PC-3 (cell line): ENCODE data around the gene LTF.

Source experiments
- EZH2 ChIP-seq: fragments of 300-600 bp; sonication (generic); IDR thresholded peaks from one replicate; pipeline ENCODE4 v1.6.1; 2017; ENCODE audit warnings: antibody characterized with exemption, mild to moderate bottlenecking, low read length; ENCODE audit not compliant: unreplicated experiment
- EZH2phosphoT487 ChIP-seq: fragments of 300-600 bp; sonication (generic); IDR thresholded peaks from 2 replicates; pipeline ENCODE4 v1.6.1; 2018; ENCODE audit warnings: mild to moderate bottlenecking, antibody characterized with exemption, low read length, borderline replicate concordance
- TF ChIP-seq, protein P1 (sequence below): fragments of 300-600 bp; sonication (generic); conservative IDR thresholded peaks from 2 replicates; pipeline ENCODE4 v1.5.1; 2017; ENCODE audit warnings: antibody characterized with exemption, low read depth, mild to moderate bottlenecking, low read length

DNA sequence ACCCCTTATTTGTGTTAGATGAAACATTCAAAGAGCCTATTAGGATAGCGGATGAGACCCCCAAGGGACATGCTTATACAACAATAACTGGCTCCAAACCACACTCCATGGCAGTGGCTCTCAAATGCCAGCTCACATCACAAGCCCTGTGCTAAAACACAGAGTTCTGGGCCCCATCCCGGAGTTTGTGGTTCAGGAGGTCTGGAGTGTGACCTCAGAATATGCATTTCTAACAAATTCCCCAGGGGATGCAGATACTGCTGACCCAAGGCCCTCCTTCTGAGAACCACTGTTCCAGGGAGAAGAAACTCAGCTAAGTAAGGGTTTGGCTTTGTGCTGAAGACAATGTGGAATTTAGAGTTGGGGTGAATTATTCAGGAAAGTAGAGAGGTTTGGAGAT is 54.0 kb downstream of the LTF start:
- no peak for TF ChIP-seq EZH2
- TF ChIP-seq, protein P1, sequence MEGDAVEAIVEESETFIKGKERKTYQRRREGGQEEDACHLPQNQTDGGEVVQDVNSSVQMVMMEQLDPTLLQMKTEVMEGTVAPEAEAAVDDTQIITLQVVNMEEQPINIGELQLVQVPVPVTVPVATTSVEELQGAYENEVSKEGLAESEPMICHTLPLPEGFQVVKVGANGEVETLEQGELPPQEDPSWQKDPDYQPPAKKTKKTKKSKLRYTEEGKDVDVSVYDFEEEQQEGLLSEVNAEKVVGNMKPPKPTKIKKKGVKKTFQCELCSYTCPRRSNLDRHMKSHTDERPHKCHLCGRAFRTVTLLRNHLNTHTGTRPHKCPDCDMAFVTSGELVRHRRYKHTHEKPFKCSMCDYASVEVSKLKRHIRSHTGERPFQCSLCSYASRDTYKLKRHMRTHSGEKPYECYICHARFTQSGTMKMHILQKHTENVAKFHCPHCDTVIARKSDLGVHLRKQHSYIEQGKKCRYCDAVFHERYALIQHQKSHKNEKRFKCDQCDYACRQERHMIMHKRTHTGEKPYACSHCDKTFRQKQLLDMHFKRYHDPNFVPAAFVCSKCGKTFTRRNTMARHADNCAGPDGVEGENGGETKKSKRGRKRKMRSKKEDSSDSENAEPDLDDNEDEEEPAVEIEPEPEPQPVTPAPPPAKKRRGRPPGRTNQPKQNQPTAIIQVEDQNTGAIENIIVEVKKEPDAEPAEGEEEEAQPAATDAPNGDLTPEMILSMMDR: no peak
- no peak for TF ChIP-seq EZH2phosphoT487
